Stomach smooth muscle (tissue), 2 donors: ENCODE data around the gene IL33.

Experiments used
- H3K27ac ChIP-seq: one replicate; pipeline ENCODE4 v1.7.0; 2013; ENCODE audit warnings: mild to moderate bottlenecking, low read length, inconsistent platforms
- H3K27me3 ChIP-seq, 2 donors: one replicate each; pipeline ENCODE4 v1.7.0; 2013; ENCODE audit warnings: low read length in 2 of 2; ENCODE audit not compliant: insufficient read depth in 2 of 2, control insufficient read depth in 1 of 2
- H3K36me3 ChIP-seq, 2 donors: one replicate each; pipeline ENCODE4 v1.7.0; 2013; ENCODE audit warnings: low read length in 2 of 2; ENCODE audit not compliant: control insufficient read depth in 2 of 2, insufficient read depth in 2 of 2
- H3K4me1 ChIP-seq: one replicate; pipeline ENCODE4 v1.7.0; 2013; ENCODE audit warnings: low read length; ENCODE audit not compliant: control insufficient read depth, insufficient read depth
- H3K4me3 ChIP-seq, 2 donors: one replicate each; pipeline ENCODE4 v1.7.0; 2013; ENCODE audit warnings: low read length in 2 of 2
- H3K9ac ChIP-seq, 2 donors: one replicate each; pipeline ENCODE4 v1.7.0; 2013; ENCODE audit warnings: low read length in 2 of 2, mild to moderate bottlenecking in 1 of 2
- H3K9me3 ChIP-seq, 2 donors: one replicate each; pipeline ENCODE4 v1.7.0; 2013; ENCODE audit warnings: low read length in 2 of 2; ENCODE audit not compliant: control insufficient read depth in 2 of 2
- donor health status: healthy.
- donor health status: Pancreatic carcinoma.

IL33 gene

DNA sequence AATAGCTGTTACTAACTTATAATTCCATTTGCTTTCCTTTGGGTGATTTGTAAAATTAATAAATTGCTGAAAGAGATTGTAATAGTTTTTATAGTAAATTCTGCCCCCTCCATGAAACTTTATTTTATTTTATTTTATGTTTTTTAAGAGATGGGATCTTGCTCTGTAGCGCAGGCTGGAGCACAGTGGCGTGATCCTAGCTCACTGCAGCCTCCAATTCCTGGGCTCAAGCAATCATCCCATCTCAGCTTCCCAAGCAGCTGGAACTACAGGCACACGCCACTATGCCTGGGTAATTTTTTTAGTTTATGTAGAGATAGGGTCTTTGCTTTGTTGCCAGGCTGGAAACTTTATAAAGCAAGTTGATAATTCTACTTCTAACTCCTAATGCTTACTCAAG is 395 bp downstream of the IL33 start:
- no peak overlapping the region for H3K27ac ChIP-seq

DNA sequence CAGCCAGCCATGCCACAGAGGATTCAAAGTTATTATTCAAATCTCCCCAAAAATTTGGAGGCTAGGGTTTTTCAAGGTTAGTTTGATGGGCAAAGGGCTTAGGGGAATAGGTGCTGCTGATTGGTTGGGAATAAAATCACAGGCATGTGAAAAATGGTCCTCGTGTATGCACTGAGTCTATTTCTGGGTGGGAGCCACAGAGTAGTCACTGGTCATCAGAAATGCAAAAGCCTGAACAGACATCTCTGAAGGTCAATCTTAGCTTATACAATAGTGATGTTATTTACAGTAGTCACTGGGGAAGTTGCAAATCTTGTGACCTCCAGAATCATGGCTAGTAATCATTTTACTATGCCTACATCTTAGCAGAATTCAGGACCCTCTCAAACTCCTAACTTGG is 1.3 kb downstream of the IL33 start:
- no peaks in the 10 kb centered on the region for H3K36me3 ChIP-seq
- no peaks in the 10 kb centered on the region for H3K9me3 ChIP-seq
- peak overlapping the region; percentile 63 to 64 for H3K4me3 ChIP-seq
- peak overlapping the region in 1 of 2 donors; percentile 10 for H3K9ac ChIP-seq
- no peaks in the 10 kb centered on the region for H3K27me3 ChIP-seq
- peaks cover 6% of the 10 kb centered on the region for H3K4me1 ChIP-seq
- no peak overlapping the region for H3K27ac ChIP-seq

More for the DNA sequence above, 395 bp downstream of the IL33 start:
- Histone ChIP-seq H3K4me3 (peak overlapping the region; percentile 63 to 64), H3K27me3 (no peaks in the 10 kb centered on the region), H3K9ac (peak overlapping the region in 1 of 2 donors; percentile 50), H3K36me3 (no peaks in the 10 kb centered on the region), H3K4me1 (peaks cover 3% of the 10 kb centered on the region), H3K9me3 (no peaks in the 10 kb centered on the region)

DNA sequence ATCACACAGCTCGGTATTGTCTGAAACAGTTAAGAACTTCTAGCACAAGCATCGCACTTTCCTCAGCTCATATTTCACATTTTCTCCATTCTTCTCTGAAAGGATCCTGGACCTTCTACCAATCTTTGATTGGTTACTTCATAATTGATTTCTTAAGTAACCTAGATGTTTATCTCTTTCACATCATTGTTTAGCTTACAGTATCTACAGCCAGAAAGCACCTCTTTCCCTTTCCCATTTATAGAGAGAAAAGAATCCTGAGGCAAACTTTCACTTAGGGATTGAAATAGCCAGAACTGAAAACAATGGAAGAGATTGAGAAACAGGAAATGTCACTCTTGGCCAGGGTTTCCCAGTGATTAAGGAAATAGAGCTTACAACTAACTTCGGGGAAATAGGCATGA is 2.5 kb downstream of the IL33 start:
- Histone ChIP-seq H3K4me1 (peaks cover 7% of the 10 kb centered on the region), H3K27ac (peak overlapping the region; percentile 66), H3K9me3 (no peaks in the 10 kb centered on the region), H3K4me3 (peak overlapping the region; percentile 33 to 63), H3K9ac (peak overlapping the region in 1 of 2 donors; percentile 65), H3K27me3 (no peaks in the 10 kb centered on the region), H3K36me3 (no peaks in the 10 kb centered on the region)

DNA sequence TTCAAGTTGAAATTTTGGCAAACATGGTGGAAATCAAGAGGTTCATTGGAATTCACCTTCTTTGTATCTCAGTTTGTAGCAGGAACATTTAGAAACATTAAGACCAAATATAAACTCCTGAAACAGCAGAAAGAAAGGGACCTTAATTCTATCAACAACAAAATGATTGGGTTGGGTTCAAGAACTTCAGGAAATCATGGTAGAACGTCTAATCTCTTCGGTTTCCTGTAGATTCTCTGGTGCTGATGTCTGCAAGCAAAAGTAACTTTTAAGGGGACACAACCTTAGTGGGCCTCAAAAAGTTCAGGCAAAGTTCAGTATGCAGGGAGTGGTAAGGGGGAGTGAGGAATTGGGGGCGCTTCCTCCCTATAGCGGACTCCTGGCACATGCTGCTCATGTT is 3.4 kb downstream of the IL33 start:
- H3K9ac ChIP-seq: no peak overlapping the region
- H3K9me3 ChIP-seq: no peaks in the 10 kb centered on the region
- H3K4me3 ChIP-seq: no peak overlapping the region
- H3K27ac ChIP-seq: no peak overlapping the region
- no peaks in the 10 kb centered on the region for H3K36me3 ChIP-seq
- H3K27me3 ChIP-seq: no peaks in the 10 kb centered on the region
- H3K4me1 ChIP-seq: peaks cover 7% of the 10 kb centered on the region

DNA sequence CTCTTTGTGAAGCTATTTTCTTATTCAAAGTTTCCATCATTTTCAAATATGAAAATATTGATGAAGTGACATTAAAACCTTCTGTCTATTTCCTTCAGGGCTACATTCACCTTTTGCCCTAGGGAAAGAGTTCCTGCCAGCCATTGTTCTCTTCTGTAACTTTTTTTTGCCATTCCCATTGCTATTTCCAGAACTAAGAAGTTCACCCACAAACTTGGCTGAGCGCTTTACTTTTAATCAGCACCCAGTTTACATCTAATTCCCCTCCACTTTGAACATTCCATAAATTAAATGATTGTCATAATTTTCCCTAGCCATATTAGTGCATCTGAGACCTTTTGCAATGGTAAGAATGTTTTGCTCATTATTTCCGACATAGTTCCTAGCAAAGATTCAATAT is 4.4 kb downstream of the IL33 start:
- no peaks in the 10 kb centered on the region for H3K9me3 ChIP-seq
- peaks cover 7% of the 10 kb centered on the region for H3K4me1 ChIP-seq
- H3K27me3 ChIP-seq: no peaks in the 10 kb centered on the region
- no peak overlapping the region for H3K4me3 ChIP-seq
- H3K27ac ChIP-seq: no peak overlapping the region
- H3K36me3 ChIP-seq: no peaks in the 10 kb centered on the region
- H3K9ac ChIP-seq: no peak overlapping the region

DNA sequence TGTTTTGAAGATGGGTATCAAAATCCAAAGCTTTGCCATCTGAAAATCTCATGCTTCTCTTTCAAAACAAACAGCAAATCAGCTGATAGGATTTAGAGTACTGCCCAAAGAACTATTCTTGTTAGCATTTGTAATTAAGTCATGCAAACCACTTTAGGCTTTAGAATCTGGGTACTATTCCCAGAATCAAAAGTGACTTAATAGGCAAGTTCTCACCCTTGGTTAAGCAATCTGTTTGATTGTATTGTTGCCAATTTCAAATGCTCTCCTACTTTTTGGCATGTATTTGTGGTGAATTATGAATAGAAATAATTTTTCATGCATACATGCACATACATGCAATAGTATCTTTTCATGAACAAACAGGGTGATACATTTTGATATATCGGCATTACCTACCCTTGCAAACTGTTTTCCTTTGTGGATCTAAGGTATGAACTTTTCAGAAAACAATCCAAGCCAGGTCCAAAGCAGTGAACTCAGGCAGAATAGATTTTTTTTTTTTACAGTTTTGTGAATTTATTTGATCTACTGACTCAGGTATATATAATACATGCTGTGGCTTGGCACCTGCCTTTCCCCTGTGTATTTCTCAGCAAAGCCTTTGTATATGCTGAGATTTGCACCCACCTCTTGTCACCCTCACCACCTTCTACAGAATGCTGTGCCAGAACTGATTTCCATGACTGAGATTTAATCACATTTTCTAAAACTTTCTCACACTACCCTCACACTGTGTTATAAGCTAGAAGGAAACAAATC is 9.0 kb downstream of the IL33 start:
- Histone ChIP-seq H3K36me3 (no peaks in the 10 kb centered on the region), H3K4me3 (no peak overlapping the region), H3K9ac (no peak overlapping the region), H3K27ac (no peak overlapping the region), H3K4me1 (peaks cover 3% of the 10 kb centered on the region), H3K27me3 (no peaks in the 10 kb centered on the region), H3K9me3 (no peaks in the 10 kb centered on the region)

DNA sequence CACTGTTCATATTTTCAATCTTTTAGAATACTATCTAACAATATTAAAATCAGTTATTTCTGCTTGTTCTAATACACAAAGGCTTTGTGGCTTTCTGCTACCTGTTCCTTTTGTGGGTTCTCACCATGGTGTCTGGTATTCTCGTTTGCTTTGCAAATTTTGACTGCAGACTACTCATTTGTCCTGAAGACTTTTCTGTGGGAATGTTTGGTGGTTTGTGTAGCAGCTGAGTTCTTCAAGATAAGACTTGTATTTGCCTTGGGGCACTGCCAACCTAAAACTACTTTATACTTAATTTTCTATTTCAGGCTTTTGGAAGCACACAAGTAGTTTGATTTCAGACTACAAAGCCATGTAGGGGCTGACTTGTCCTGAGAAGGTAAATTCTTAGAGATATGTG is 11.1 kb downstream of the IL33 start:
- Histone ChIP-seq H3K4me1 (peaks cover 3% of the 10 kb centered on the region), H3K27ac (no peak overlapping the region), H3K9ac (no peak overlapping the region), H3K4me3 (no peak overlapping the region), H3K36me3 (no peaks in the 10 kb centered on the region), H3K9me3 (no peaks in the 10 kb centered on the region), H3K27me3 (no peaks in the 10 kb centered on the region)

DNA sequence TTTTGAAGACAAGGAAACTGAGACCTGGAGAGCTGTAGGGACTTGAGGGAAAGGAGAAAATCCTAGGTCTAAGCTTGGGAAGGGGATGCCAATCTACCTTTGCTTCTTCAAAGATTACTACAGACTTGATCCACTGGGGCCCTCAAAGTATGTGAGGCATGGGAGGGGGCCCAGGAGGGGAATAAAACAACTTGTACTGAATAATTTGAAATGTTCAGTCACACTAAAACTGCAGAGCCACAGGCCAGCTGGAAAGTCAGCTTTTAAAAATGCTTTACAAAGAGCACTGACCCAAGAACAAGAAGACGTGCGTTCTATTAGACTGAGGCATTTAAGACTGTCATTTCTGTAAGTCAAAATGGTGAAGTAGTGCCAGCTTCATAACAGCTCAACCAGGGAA is 13.6 kb downstream of the IL33 start:
- H3K27me3 ChIP-seq: no peaks in the 10 kb centered on the region
- no peak overlapping the region for H3K9ac ChIP-seq
- H3K36me3 ChIP-seq: no peaks in the 10 kb centered on the region
- no peaks in the 10 kb centered on the region for H3K4me1 ChIP-seq
- no peak overlapping the region for H3K27ac ChIP-seq
- H3K4me3 ChIP-seq: no peak overlapping the region
- H3K9me3 ChIP-seq: no peaks in the 10 kb centered on the region

DNA sequence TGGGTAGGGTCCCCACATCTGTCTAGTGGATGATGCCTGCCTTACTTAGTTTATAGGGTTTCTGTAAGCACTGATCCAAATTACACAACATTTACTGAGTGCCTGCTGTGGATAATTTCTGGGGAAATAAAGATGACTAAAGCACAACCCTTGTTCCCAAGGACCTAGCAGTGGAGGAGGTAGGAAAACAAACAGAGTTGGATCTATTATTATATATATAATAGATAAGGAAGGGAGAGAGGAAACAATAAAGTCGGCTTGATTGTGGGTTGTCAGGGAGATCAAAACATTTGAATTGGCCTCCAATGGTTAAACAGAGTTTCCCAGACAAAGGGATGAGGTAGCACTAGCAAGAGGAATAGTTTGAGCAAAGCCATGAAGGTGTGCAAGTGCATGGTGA is 14.0 kb downstream of the IL33 start:
- Histone ChIP-seq H3K27ac (no peak overlapping the region), H3K4me3 (no peak overlapping the region), H3K36me3 (no peaks in the 10 kb centered on the region), H3K4me1 (no peaks in the 10 kb centered on the region), H3K9me3 (no peaks in the 10 kb centered on the region), H3K27me3 (no peaks in the 10 kb centered on the region), H3K9ac (no peak overlapping the region)

DNA sequence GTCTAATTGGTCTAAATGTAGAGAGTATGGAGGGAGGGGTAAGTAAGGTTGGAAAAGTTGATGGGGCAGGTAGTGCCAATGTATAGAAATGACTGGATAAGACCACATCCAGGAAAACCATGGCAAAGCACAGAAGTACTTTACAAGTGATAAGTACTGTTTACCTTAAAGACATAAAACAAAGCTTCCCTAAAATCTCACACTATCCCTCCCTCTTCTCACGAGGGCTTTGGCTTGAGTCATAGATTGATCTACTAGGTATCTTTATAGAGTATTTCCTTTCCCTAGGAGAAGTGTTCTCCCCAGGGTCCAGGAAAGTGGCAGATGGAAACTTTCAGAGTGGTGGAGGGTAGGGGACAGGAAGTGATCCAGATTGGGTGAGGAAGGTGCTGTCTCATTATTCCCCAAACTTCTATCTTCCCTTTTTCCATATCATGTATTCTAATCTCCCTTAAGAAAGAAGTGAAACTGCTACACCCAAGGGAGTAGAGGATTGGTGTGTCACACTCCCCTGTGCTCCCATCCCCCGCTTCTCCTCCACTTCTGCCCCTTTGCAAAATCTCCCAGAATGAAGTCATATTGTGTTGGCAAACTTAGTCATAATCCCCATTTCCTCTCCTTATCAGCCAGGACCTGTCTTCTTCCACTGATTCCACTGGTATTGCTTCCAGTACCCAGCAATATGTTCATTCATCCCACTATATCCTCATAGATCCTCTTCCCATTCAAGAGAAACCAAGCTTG is 14.6 kb downstream of the IL33 start:
- Histone ChIP-seq H3K9me3 (no peaks in the 10 kb centered on the region), H3K9ac (no peak overlapping the region), H3K36me3 (no peaks in the 10 kb centered on the region), H3K27me3 (no peaks in the 10 kb centered on the region), H3K4me3 (no peak overlapping the region), H3K4me1 (no peaks in the 10 kb centered on the region), H3K27ac (no peak overlapping the region)
